Loucy (cell line): ENCODE results near the gene FZD4.

ENCODE experiments used
- EZH2phosphoT487 ChIP-seq: fragments of 200-600 bp; IDR thresholded peaks from 2 replicates; pipeline ENCODE4 v1.6.1; 2018; ENCODE audit warnings: antibody characterized with exemption, mild to moderate bottlenecking, moderate library complexity, borderline replicate concordance
- TF ChIP-seq, protein P1 (sequence below): fragments of 200-600 bp; sonication (generic); conservative IDR thresholded peaks from 2 replicates; pipeline ENCODE4 v1.5.1; 2014; ENCODE audit warnings: mild to moderate bottlenecking, antibody characterized with exemption, low read length

DNA sequence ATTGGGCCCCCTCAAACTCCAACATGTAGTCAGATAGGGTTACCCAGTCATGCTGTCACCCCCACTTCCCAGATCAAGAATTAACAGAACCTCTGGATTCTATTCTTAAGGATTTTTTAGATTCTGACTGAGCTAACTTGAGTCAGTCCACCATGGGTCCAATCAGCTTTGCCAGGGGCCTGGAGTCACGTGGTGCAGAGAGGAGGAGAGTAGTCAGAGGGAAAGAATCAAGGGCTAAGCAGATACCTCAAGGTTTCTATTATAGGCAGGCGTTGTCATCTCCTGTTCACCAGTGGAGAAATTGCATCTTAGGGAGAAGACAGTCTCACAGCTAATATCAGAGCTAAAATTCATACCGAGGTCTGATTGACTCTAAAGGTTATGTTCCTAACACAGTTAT lies 28.2 kb downstream of the FZD4 start:
- TF ChIP-seq, protein P1, sequence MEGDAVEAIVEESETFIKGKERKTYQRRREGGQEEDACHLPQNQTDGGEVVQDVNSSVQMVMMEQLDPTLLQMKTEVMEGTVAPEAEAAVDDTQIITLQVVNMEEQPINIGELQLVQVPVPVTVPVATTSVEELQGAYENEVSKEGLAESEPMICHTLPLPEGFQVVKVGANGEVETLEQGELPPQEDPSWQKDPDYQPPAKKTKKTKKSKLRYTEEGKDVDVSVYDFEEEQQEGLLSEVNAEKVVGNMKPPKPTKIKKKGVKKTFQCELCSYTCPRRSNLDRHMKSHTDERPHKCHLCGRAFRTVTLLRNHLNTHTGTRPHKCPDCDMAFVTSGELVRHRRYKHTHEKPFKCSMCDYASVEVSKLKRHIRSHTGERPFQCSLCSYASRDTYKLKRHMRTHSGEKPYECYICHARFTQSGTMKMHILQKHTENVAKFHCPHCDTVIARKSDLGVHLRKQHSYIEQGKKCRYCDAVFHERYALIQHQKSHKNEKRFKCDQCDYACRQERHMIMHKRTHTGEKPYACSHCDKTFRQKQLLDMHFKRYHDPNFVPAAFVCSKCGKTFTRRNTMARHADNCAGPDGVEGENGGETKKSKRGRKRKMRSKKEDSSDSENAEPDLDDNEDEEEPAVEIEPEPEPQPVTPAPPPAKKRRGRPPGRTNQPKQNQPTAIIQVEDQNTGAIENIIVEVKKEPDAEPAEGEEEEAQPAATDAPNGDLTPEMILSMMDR: no peak
- no peak for TF ChIP-seq EZH2phosphoT487
